Measurements from ENCODE around the gene KSR1.

Gene KSR1

DNA sequence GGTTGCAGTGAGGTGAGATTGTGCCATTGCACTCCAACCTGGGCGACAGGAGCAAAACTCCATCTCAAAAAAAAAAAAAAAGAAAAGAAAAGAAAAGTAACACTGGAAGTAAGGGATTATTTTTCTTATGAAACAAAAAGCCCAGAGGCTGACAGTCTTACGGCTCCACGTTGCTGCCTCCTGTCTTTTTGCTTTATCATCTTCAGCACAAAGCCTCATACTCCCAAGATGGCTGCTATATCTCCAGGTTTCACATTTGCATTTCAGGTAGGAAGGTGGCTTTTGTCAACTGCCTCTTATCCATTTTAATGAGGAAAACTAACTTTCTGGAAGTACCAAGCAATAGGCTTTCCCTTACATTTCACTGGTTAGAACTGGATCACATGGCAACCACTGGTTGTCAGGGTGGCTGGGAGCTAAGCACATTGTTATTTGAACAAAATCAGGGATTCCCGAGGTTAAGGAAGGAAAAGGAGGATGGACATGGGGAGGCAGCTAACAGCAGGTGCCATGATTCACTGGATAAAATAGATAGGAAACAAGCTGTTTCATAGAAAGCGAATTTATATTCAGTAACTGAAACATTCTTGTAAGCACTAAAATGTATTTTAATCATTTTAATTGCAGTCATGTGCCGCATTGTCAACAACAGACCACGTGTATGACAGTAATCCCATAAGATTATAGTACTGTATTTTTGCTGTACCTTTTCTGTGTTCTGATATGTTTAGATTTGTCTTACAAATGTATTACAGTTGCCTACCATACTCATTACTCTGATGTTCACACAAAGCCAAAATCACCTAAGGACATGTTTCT, 58.6 kb downstream of the KSR1 start:
- no peak for DNase-seq (ENCODE audit: low spot score)

GRCh38 chr17:27518048-27518447, 61.8 kb downstream of the KSR1 start:
- DNase-seq (ENCODE audit: low spot score): no peak

- peak; percentile 50 for DNase-seq (ENCODE audit: low spot score)
Observed at GRCh38 chr17:27518545-27519521, 62.6 kb downstream of the KSR1 start.

GRCh38 chr17:27519550-27519949, 63.3 kb downstream of the KSR1 start:
- no peak for DNase-seq (ENCODE audit: low spot score)

- DNase-seq (ENCODE audit: low spot score): peak; percentile 57
Observed at GRCh38 chr17:27520491-27521185, 64.4 kb downstream of the KSR1 start.

DNA sequence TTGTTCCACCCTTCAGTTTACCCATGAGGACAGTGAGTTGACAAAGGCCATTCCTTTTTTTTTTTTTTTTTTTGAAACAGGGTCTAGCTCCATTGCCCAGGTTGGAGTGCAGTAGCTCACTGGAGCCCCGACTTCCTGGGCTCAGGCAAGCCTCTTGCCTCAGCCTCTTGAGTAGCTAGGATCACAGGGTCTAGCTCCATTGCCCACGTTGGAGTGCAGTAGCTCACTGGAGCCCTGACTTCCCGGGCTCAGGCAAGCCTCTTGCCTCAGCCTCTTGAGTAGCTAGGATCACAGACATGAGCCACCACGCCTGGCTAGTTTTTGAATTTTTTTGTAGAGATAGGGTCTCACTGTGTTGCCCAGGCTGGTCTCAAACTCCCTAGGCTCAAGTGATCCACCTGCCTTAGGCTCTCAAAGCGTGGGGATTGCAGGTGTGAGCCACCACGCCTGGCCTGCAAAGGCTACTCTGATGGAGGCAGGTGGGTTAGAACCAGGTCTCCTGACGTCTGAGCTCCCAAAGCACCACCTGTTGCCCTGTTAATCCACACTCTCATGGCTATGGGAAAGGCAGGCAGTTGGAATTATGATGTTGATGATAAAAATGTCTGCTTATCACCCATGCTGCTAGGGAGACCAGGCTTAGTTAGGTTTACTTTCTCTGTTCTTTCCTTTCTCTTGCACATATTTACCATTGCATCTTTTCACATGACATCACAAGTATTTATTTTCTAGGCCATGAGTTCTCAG, 65.2 kb downstream of the KSR1 start:
- no peak for DNase-seq (ENCODE audit: low spot score)

GRCh38 chr17:27522028-27522635, 65.9 kb downstream of the KSR1 start:
- no peak for DNase-seq (ENCODE audit: low spot score)

DNA sequence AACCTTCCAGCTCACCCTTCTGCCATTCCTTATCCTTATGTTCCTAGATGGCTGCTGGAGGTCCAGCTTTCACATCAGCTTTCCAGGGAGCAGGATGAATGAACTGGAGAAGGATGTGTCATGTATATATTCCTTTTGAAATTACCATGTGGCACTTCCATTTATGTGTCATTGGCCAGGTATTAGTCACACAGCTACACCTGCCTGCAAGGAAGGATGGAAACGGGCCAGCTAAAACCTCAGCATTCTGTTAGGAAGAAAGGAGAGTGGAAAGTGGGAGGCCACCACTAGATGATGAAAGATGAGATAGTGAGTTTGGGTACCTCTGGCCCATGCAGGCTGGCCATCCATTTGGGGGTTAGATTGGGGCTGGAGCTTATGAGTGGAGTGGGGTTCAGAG, 67.5 kb downstream of the KSR1 start:
- no peak for DNase-seq (ENCODE audit: low spot score)

GRCh38 chr17:27524594-27524993, 68.3 kb downstream of the KSR1 start:
- DNase-seq (ENCODE audit: low spot score): no peak

DNA sequence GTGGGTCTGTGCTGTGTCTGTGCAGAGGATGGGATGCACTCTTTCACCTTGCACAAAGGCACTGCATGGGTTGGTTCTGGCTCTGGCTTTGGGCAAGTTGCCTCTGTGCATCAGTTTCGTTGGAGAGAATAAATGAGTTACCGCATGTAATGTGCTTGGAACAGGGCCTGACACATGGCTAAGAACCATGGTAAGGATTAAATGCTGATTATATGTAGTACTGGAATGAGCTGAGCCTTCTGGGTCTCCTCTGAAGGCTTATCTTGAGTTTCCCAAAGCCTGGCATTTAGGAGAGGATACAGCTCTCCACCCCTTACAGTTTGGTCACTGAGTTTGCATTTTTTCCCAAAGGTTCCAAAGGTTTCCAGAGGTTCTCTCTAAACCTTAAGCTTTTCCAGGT, 69.1 kb downstream of the KSR1 start:
- DNase-seq (ENCODE audit: low spot score): no peak

DNA sequence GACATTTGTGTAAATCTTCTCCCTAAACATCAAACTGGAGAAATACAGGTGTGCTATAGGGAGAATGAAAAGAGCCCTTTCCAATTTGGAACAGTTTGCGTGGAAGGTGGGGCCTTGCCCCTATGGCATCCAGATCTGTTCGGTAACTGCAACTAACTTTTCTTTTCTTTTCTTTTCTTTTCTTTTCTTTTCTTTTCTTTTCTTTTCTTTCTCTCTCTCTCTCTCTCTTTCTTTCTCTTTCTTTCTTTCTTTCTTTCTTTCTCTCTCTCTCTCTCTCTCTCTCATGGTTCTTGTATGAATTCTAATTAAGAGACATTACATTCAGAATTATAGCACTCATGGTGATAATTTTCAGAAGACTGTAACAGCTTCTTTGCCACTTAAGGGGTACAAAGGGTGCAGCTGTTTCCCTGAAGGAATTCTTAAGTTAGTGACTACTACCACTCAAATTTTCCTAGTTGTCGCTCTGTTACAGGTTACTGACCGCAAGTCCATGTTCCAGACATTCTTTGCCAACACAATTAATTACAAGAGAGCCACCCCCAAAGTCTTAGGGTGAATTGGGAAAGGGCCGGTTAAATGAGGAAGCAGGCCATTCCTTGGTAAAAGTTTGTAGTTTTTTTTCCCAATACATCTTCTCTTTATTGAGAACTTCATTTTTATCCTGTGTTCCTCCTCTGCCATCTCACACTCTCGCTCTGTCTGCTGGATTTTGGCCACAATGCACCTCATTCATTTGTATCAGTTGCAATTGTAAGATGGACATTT, 69.8 kb downstream of the KSR1 start:
- DNase-seq (ENCODE audit: low spot score): no peak

DNA sequence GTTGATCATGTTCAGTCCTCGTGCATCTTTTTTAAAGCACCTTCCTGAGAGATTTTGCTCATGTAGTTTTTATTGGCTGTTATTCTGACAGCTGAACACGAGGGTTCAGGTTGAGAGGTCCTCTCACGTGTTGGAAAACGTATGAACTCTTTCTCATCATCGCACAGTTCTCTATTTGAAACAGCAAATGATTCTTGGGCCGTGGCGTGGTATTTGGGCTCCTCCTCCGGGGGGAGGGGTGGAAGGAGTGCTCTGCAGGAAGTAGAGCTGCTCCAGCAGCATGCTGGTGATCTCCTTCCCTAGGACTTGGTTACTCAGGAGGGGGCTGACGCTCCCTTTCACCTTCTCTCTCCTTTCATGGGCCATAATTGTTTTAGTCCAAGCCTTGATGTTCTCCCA, 70.4 kb downstream of the KSR1 start:
- peak; percentile 71 for DNase-seq (ENCODE audit: low spot score)

GRCh38 chr17:27529230-27529796, 73.1 kb downstream of the KSR1 start:
- no peak for DNase-seq (ENCODE audit: low spot score)

DNA sequence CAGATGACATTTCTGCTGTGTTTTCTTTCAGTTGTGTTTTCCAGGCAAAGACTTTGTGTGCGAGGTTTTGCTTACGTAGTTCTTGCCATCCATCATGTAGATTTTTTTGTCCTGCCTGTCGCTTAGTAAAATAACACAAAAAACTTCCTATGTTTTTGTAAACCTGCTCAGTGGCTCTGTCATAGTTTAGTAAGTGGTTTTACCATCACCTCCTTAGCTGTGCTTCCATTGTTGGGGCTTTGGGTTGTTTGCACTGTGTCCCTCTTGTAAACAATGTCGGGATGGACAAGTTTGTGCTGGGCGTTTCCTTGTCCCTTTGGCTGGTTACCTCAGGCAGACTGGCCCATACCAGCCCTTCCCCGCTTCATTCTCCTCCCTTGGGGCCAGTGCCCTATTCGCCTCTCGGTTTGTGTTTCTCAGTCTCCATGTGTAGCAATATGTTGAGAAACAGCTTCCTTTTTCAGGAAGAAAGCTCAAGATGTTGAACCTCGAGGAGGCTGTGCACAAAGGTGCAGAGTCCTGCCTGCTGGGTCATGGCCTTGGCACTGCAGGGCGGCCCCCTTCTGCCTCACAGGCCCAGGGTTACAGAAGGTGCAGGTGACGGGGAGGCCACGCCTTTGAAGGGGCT, 74.6 kb downstream of the KSR1 start:
- no peak for DNase-seq (ENCODE audit: low spot score)

GRCh38 chr17:27531469-27531961, 75.3 kb downstream of the KSR1 start:
- DNase-seq (ENCODE audit: low spot score): no peak

GRCh38 chr17:27532269-27533263, 76.3 kb downstream of the KSR1 start:
- no peak for DNase-seq (ENCODE audit: low spot score)

DNA sequence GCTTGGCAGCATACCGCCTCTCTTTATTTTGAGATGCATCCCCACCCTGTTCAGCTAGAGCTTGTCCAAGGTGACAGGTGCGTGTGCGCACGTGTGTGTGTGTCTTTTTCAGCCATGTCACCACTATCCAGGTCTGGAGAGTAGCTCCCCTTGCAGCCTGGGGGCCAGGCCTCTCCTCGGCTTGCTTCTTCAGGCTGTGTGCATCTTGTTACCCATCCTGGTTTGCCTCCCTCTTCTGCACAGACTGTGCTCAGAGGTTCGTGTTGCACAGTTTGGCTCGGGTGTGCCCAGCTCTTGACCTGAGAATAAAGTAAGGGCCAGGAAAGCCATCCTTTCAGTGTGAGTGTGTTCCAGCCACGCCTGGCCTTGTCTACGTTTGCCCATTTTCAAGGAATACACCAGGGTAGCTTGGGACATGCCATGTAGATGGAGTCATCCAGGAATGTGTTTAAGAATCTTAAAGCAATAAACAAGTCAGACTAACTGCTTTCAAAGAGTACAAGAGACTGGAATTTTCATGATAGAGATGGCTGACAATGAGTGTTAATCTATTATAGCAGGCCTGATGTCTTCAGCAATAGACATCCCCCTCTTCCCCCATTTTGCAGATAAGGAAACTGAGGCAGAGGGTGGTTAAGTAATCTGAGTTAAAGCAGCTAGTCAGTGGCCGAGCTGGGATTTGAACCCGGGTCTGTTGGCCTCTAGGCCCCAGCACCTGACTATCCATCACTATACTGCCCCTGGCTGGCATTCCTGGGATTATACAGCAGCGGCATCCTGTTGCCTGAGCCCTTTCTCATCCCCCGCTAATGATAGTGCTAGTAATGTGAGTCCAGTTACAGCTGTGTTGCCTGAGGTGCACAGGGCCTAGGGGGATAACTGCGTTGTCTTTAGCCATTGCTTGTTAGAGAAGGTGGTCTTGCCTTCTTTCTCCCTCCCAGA, 77.9 kb downstream of the KSR1 start:
- no peak for DNase-seq (ENCODE audit: low spot score)
